MM.1S (cell line): ENCODE data around the gene POU5F1.
"Not testable (repeated sequence)": the region's sequence is repeated elsewhere in the genome, so short reads cannot be mapped to it uniquely, and the experiment has no call there.

Experiments
- DNase-seq: peaks from one replicate; pipeline ENCODE4 v3.0.0-alpha.2; 2015
- H2AFZ ChIP-seq: fragments of 300-600 bp; sonication (generic); 2 replicates; pipeline ENCODE4 v1.6.0; 2016; ENCODE audit warnings: antibody characterized with exemption, low read length
- H3F3A ChIP-seq: fragments of 300-600 bp; sonication (generic); 2 replicates; pipeline ENCODE4 v1.6.1; 2016; ENCODE audit warnings: mild to moderate bottlenecking, antibody characterized with exemption, low read length, moderate library complexity, mixed read lengths; ENCODE audit not compliant: insufficient read depth
- H3K27ac ChIP-seq: fragments of 300-600 bp; sonication (generic); 2 replicates; pipeline ENCODE4 v1.5.1; 2016; ENCODE audit warnings: mild to moderate bottlenecking, low read length
- H3K27me3 ChIP-seq: fragments of 300-600 bp; sonication (generic); replicated peaks from 2 replicates; pipeline ENCODE4 v1.6.0; 2016; ENCODE audit warnings: low read length; ENCODE audit not compliant: insufficient read depth
- H3K36me3 ChIP-seq: fragments of 300-600 bp; sonication (generic); replicated peaks from 2 replicates; pipeline ENCODE4 v1.6.1; 2016; ENCODE audit warnings: mild to moderate bottlenecking, low read length, mixed read lengths; ENCODE audit not compliant: insufficient read depth
- H3K4me1 ChIP-seq: fragments of 300-600 bp; sonication (generic); 2 replicates; pipeline ENCODE4 v1.6.1; 2016; ENCODE audit warnings: low read length, mixed read lengths
- H3K4me2 ChIP-seq: fragments of 300-600 bp; sonication (generic); 2 replicates; pipeline ENCODE4 v1.6.0; 2016; ENCODE audit warnings: low read depth, low read length
- H3K4me3 ChIP-seq: fragments of 300-600 bp; sonication (generic); 2 replicates; pipeline ENCODE4 v1.5.1; 2016; ENCODE audit warnings: low read length, mixed read lengths
- H3K79me2 ChIP-seq: fragments of 300-600 bp; sonication (generic); 2 replicates; pipeline ENCODE4 v1.6.1; 2016; ENCODE audit warnings: mixed run types, low read length, mixed read lengths
- H3K9ac ChIP-seq: fragments of 300-600 bp; sonication (generic); 2 replicates; pipeline ENCODE4 v1.6.1; 2016; ENCODE audit warnings: low read length, mixed read lengths
- H3K9me2 ChIP-seq: fragments of 300-600 bp; sonication (generic); replicated peaks from 2 replicates; pipeline ENCODE4 v1.6.1; 2016; ENCODE audit warnings: mild to moderate bottlenecking, low read length, mixed read lengths; ENCODE audit not compliant: insufficient read depth
- H3K9me3 ChIP-seq: fragments of 300-600 bp; sonication (generic); replicated peaks from 2 replicates; pipeline ENCODE4 v1.6.1; 2016; ENCODE audit warnings: mild to moderate bottlenecking, low read length, mixed read lengths; ENCODE audit not compliant: insufficient read depth
- H4K20me1 ChIP-seq: fragments of 300-600 bp; sonication (generic); 2 replicates; pipeline ENCODE4 v1.6.1; 2016; ENCODE audit warnings: mild to moderate bottlenecking, low read length, moderate library complexity, mixed read lengths; ENCODE audit not compliant: insufficient read depth
- EZH2 ChIP-seq: fragments of 300-600 bp; sonication (generic); optimal IDR thresholded peaks from 2 replicates; pipeline ENCODE3; 2017; ENCODE audit warnings: low read depth, mild to moderate bottlenecking, antibody characterized with exemption, low read length, mixed read lengths
- EZH2phosphoT487 ChIP-seq: fragments of 300-600 bp; sonication (generic); IDR thresholded peaks from 2 replicates; pipeline ENCODE4 v1.6.1; 2018; ENCODE audit warnings: antibody characterized with exemption, low read length
- TF ChIP-seq, protein P1 (sequence below): fragments of 300-600 bp; sonication (generic); IDR thresholded peaks from 2 replicates; pipeline ENCODE4 v1.5.1; 2016; ENCODE audit warnings: antibody characterized with exemption, low read length, mixed read lengths

Gene POU5F1

DNA sequence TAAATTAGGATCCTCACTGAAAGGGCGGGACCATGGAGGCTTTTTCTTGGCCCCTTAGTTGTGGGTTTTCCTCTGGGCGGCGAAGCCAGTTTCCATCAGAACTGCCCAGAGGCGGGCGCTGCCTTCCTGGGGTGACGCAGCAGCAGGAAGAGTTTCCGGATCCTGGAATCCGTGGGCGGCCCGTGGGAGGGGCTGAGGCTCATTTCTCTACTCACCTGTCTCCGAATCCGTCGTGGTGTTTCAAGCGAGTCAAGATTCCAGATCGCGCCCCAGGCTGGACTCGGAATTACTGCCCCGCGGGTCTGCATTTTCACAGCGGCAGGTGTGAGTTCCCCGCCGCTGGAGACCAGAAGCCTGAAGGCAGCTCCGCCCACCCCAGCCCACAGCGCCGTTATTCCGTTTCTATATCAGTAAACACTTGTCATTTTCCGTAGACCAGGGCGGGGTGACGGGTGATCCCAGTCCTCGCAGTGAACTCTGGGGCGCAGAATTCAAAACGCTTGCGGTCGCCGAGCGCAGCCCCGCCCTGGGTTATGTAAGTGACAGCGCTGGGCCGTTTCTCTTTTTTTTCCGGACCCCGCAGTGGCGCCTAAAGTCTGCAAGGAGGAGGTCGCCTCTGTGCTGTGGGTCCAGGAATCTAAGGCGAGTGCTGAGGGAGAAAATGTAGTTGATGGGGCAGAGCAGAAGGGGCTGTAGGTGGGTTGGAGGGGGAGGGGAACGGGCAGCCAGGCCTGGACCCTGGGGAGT lies 27.2 kb upstream of the POU5F1 start:
- H3K4me2 ChIP-seq = peak overlapping the region; percentile 64; the same call in 1 of the 2 replicates
- peaks cover 25% of the 10 kb centered on the region for H3K4me1 ChIP-seq

DNA sequence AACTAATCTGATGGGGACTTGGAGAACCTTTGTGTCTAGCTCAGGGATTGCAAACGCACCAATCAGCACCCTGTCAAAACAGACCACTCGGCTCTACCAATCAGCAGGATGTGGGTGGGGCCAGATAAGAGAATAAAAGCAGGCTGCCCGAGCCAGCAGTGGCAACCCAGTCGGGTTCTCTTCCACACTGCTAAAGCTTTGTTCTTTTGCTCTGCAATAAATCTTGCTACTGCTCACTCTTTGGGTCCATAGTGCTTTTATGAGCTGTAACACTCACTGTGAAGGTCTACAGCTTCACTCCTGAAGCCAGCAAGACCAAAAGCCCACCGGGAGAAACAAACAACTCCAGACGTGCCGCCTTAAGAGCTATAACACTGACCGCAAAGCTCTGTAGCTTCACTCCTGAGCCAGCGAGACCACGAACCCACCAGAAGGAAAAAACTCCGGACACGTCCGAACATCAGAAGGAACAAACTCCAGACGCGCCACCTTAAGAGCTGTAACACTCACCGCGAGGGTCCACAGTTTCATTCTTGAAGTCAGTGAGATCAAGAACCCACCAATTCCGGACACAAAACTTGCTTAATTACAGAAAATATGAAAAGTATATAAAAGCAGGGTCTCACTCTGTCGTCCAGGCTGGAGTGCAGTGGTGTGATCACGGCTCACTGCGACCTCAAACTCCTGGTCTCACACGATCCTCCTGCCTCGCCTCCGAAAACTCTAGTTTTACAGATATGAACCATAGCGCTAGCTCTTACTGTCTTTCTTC lies 26.0 kb upstream of the POU5F1 start:
- Histone ChIP-seq H3K4me1 (peaks cover 15% of the 10 kb centered on the region; the same call in 1 of the 2 replicates), H3K4me2 (peak overlapping the region; percentile 63; the same call in 1 of the 2 replicates), H3F3A (peaks cover 24% of the 10 kb centered on the region; the same call in 1 of the 2 replicates), H3K4me3 (peak overlapping the region; percentile 33; the same call in 1 of the 2 replicates), H3K79me2 (peaks cover 27% of the 10 kb centered on the region)
- H3K27ac ChIP-seq, DNase-seq, H2AFZ ChIP-seq, H3K9ac ChIP-seq, H3K9me3 ChIP-seq, H3K36me3 ChIP-seq, H4K20me1 ChIP-seq, H3K9me2 ChIP-seq, H3K27me3 ChIP-seq: not testable (repeated sequence)

More for the DNA sequence above, 27.2 kb upstream of the POU5F1 start:
- Histone ChIP-seq H3K9me3 (no peaks in the 10 kb centered on the region), H3K9ac (peak overlapping the region; percentile 96), H3K27ac (peak overlapping the region; percentile 99), H4K20me1 (no peaks in the 10 kb centered on the region), H3K27me3 (no peaks in the 10 kb centered on the region), H3K4me3 (peak overlapping the region; percentile 88), H3K79me2 (peaks cover 30% of the 10 kb centered on the region), H3F3A (peaks cover 33% of the 10 kb centered on the region), H2AFZ (peak overlapping the region; percentile 66), H3K36me3 (no peaks in the 10 kb centered on the region), H3K9me2 (no peaks in the 10 kb centered on the region)
- no peak for TF ChIP-seq EZH2
- no peak for TF ChIP-seq EZH2phosphoT487
- TF ChIP-seq, protein P1, sequence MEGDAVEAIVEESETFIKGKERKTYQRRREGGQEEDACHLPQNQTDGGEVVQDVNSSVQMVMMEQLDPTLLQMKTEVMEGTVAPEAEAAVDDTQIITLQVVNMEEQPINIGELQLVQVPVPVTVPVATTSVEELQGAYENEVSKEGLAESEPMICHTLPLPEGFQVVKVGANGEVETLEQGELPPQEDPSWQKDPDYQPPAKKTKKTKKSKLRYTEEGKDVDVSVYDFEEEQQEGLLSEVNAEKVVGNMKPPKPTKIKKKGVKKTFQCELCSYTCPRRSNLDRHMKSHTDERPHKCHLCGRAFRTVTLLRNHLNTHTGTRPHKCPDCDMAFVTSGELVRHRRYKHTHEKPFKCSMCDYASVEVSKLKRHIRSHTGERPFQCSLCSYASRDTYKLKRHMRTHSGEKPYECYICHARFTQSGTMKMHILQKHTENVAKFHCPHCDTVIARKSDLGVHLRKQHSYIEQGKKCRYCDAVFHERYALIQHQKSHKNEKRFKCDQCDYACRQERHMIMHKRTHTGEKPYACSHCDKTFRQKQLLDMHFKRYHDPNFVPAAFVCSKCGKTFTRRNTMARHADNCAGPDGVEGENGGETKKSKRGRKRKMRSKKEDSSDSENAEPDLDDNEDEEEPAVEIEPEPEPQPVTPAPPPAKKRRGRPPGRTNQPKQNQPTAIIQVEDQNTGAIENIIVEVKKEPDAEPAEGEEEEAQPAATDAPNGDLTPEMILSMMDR = no peak
- peak; percentile 93 for DNase-seq

DNA sequence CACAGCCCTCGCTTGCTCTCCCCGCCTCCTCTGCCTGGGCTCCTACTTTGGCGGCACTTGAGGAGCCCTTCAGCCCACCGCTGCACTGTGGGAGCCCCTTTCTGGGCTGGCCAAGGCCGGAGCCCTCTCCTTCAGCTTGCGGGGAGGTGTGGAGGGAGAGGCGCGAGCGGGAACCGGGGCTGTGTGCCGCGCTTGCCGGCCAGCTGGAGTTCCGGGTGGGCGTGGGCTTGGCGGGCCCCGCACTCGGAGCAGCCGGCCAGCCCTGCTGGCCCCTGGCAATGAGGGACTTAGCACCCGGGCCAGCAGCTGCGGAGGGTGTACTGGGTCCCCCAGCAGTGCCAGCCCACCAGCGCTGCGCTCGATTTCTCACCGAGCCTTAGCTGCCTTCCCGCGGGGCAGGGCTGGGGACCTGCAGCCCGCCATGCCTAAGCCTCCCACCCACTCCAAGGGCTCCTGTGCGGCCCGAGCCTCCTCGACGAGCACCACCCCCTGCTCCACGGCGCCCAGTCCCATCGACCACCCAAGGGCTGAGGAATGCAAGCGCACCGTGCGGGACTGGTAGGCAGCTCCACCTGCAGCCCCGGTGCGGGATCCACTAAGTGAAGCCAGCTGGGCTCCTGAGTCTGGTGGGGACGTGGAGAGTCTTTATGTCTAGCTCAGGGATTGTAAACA lies 25.0 kb upstream of the POU5F1 start:
- H3K9me2 ChIP-seq, H3K27ac ChIP-seq, H3K36me3 ChIP-seq, H3K4me3 ChIP-seq, H3K4me2 ChIP-seq, H3K9ac ChIP-seq, DNase-seq, H2AFZ ChIP-seq, H3K9me3 ChIP-seq, H4K20me1 ChIP-seq, H3K27me3 ChIP-seq: not testable (repeated sequence)
- H3F3A ChIP-seq = peaks cover 30% of the 10 kb centered on the region; the same call in 1 of the 2 replicates
- peaks cover 22% of the 10 kb centered on the region for H3K79me2 ChIP-seq
- peaks cover 14% of the 10 kb centered on the region for H3K4me1 ChIP-seq

DNA sequence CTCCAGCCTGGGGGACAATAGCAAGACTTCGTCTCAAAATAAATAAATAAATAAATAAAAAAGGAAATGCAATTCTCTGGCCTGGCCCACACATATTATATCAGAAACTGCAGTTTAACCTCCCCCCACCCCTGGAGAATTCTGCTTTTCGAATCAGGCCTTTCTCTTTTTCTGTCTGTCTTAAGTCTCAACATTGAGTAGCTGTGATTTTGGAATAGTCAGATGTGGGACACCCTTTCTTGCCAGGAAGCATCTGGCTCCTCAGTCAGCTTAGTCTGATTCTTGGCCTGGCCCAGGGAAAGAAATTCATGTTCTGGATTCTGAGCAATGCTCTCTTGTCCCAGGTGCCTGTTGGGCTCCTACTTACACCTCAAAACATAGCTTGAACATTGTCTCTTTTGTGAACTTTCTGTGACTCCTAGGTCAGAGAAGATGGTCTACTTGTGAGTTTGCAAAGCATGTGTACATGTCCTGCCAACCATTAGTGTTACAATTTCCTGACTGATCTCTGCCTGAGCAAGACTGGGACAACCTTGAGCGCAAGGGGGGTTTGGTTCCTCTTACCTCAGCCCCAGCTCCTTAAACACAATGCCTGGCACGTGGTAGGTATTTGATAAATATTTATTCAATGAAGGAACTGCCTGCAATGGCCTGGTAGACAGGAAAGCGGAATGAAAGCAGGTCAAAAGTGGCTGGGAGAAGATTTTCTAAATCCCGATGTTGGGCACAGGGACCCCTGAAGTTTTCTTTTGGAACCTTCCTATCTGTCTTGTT lies 23.8 kb upstream of the POU5F1 start:
- no peaks in the 10 kb centered on the region for H3K36me3 ChIP-seq
- H3K79me2 ChIP-seq = peaks cover 10% of the 10 kb centered on the region
- H4K20me1 ChIP-seq = no peaks in the 10 kb centered on the region
- H3K4me2 ChIP-seq = no peak overlapping the region
- no peak overlapping the region for H3K9ac ChIP-seq
- no peak overlapping the region for H3K4me3 ChIP-seq
- DNase-seq = no peak
- H2AFZ ChIP-seq = no peak overlapping the region
- H3K4me1 ChIP-seq = peaks cover 3% of the 10 kb centered on the region; the same call in 1 of the 2 replicates
- TF ChIP-seq, protein P1 = no peak
- TF ChIP-seq EZH2phosphoT487 (no peak), EZH2 (no peak)
- no peaks in the 10 kb centered on the region for H3K9me3 ChIP-seq
- no peaks in the 10 kb centered on the region for H3K27me3 ChIP-seq
- H3K27ac ChIP-seq = no peak overlapping the region
- H3F3A ChIP-seq = peaks cover 24% of the 10 kb centered on the region; the same call in 1 of the 2 replicates
- no peaks in the 10 kb centered on the region for H3K9me2 ChIP-seq
